CD4-positive, alpha-beta T cell (primary cell): ENCODE data around the gene BACH1. TPM values are rescaled to one million over a fixed set of nuclear protein-coding genes. Genes with fewer than 3 reads are reported as not detected.

ENCODE experiments used
- ATAC-seq: fragments of 200-7000 bp; cut with Tn5 transposase; one replicate; pipeline ENCODE4 v1.10.0; 2022; ENCODE audit warnings: mild to moderate bottlenecking; ENCODE audit not compliant: poor library complexity
- CTCF ChIA-PET: fragments of 350-600 bp; sonication (Branson Sonifier 250); formaldehyde crosslinking; loops from one replicate; lab custom pipeline; 2021; ENCODE audit warnings: antibody characterized with exemption, inconsistent platforms; lab: Charles Lee
- POLR2A ChIA-PET: fragments of 350-600 bp; sonication (Branson Sonifier 250); formaldehyde crosslinking; loops from one replicate; lab custom pipeline; 2021; ENCODE audit warnings: antibody characterized with exemption, inconsistent platforms; lab: Charles Lee
- DNase-seq, 14 experiments: peaks; one replicate each; pipeline ENCODE4 v3.0.0-alpha.2; 2013 to 2020; ENCODE audit warnings: mixed read lengths in 2 of 14
- H3K27ac ChIP-seq, 2 donors: one replicate each; pipeline versions ENCODE4 v1.5.1 to v1.7.0; 2013; ENCODE audit warnings: low read length in 2 of 2, low read depth in 1 of 2, mild to moderate bottlenecking in 1 of 2
- H3K27me3 ChIP-seq, 2 experiments: 1 replicate in 1 of 2; 2 replicates in 1 of 2; pipeline versions ENCODE4 v1.6.1 to v1.7.0; 2013; ENCODE audit warnings: low read length in 2 of 2, control low read depth in 1 of 2, mild to moderate bottlenecking in 1 of 2, moderate library complexity in 1 of 2; ENCODE audit not compliant: insufficient read depth in 2 of 2, control insufficient read depth in 1 of 2
- H3K36me3 ChIP-seq: one replicate; pipeline ENCODE4 v1.6.1; 2013; ENCODE audit warnings: low read length, control low read depth; ENCODE audit not compliant: insufficient read depth
- H3K4me1 ChIP-seq: one replicate; pipeline ENCODE4 v1.6.1; 2013; ENCODE audit warnings: low read length, control low read depth; ENCODE audit not compliant: insufficient read depth
- H3K4me3 ChIP-seq: one replicate; pipeline ENCODE4 v1.5.1; 2013; ENCODE audit warnings: mild to moderate bottlenecking, low read length, moderate library complexity
- H3K9me3 ChIP-seq, 2 experiments: 1 replicate in 1 of 2; 2 replicates in 1 of 2; pipeline versions ENCODE4 v1.6.1 to v1.7.0; 2013; ENCODE audit warnings: low read length in 2 of 2, mild to moderate bottlenecking in 2 of 2, control low read depth in 1 of 2, moderate library complexity in 1 of 2; ENCODE audit not compliant: control insufficient read depth in 1 of 2, insufficient read depth in 1 of 2
- H3K27ac Mint-ChIP-seq: one replicate; pipeline ENCODE4 v1.8.0; 2020; ENCODE audit warnings: mixed read lengths
- H3K27me3 Mint-ChIP-seq: one replicate; pipeline ENCODE4 v1.8.0; 2021; ENCODE audit warnings: mixed read lengths
- H3K36me3 Mint-ChIP-seq: one replicate; pipeline ENCODE4 v1.8.0; 2021; ENCODE audit warnings: low read depth, mixed read lengths
- H3K4me1 Mint-ChIP-seq: one replicate; pipeline ENCODE4 v1.8.0; 2021; ENCODE audit warnings: low read depth, mixed read lengths
- H3K4me3 Mint-ChIP-seq: one replicate; pipeline ENCODE4 v1.8.0; 2020; ENCODE audit warnings: mild to moderate bottlenecking, mixed read lengths
- H3K9me3 Mint-ChIP-seq: one replicate; pipeline ENCODE4 v1.8.0; 2020; ENCODE audit warnings: mixed read lengths
- intact Hi-C, 2 experiments: fragments of 100-400 bp; cut with DNase I in 1 of 2; cut with micrococcal nuclease in 1 of 2; formaldehyde crosslinking; loops; one replicate each; pipeline versions ENCODE4 v1.15.1 to v1.9.0; 2023 to 2025; cut with DNase I, micrococcal nuclease
- total RNA-seq, 174 experiments: library from RNA in 2 of 174; stranded (reverse) in 2 of 174; gene quantifications; one replicate each; pipeline ENCODE4 v1.2.3 and lab custom pipeline; 2021 to 2026
- TF ChIP-seq, protein P1 (sequence below): fragments of 200-600 bp; IDR thresholded peaks from one replicate; pipeline ENCODE4 v1.8.0; 2022; ENCODE audit warnings: antibody characterized with exemption, mild to moderate bottlenecking

BACH1 gene
- total RNA-seq, 2 experiments from 2014 or later, result 64.4 to 65.9 TPM

GRCh38 chr21:29309703-29310102, 11.0 kb downstream of the BACH1 start:
- H3K36me3 ChIP-seq, result peaks cover 3% of the 10 kb centered on the region
- H3K4me1 ChIP-seq, result peaks cover 6% of the 10 kb centered on the region
- Mint-ChIP-seq H3K9me3 (no peaks in the 10 kb centered on the region), H3K4me1 (peaks cover 73% of the 10 kb centered on the region), H3K4me3 (no peak overlapping the region), H3K27me3 (no peaks in the 10 kb centered on the region), H3K27ac (no peak overlapping the region), H3K36me3 (peaks cover 7% of the 10 kb centered on the region)
- no peaks in the 10 kb centered on the region for H3K27me3 ChIP-seq
- ATAC-seq (no peak), DNase-seq (no peak)
- TF ChIP-seq, protein P1, sequence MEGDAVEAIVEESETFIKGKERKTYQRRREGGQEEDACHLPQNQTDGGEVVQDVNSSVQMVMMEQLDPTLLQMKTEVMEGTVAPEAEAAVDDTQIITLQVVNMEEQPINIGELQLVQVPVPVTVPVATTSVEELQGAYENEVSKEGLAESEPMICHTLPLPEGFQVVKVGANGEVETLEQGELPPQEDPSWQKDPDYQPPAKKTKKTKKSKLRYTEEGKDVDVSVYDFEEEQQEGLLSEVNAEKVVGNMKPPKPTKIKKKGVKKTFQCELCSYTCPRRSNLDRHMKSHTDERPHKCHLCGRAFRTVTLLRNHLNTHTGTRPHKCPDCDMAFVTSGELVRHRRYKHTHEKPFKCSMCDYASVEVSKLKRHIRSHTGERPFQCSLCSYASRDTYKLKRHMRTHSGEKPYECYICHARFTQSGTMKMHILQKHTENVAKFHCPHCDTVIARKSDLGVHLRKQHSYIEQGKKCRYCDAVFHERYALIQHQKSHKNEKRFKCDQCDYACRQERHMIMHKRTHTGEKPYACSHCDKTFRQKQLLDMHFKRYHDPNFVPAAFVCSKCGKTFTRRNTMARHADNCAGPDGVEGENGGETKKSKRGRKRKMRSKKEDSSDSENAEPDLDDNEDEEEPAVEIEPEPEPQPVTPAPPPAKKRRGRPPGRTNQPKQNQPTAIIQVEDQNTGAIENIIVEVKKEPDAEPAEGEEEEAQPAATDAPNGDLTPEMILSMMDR, result no peak
- ChIA-PET CTCF (no interaction called here), POLR2A (interaction anchor here (1.1 kb wide), 1 partner anchor 10 kb away, joined by 3 read pairs; no protein-coding TSS in a partner anchor)
- H3K9me3 ChIP-seq, result no peaks in the 10 kb centered on the region
- no peak overlapping the region for H3K4me3 ChIP-seq
- no peak overlapping the region for H3K27ac ChIP-seq
- intact Hi-C loops, result loop anchor here in 1 of 2 experiments (10.0 kb wide), 1 partner anchor 165 kb away; no protein-coding TSS in a partner anchor

GRCh38 chr21:29311802-29312201, 13.1 kb downstream of the BACH1 start:
- ATAC-seq, result no peak
- no peaks in the 10 kb centered on the region for H3K9me3 Mint-ChIP-seq
- Histone ChIP-seq H3K4me1 (peaks cover 3% of the 10 kb centered on the region), H3K27ac (no peak overlapping the region), H3K9me3 (no peaks in the 10 kb centered on the region), H3K4me3 (no peak overlapping the region), H3K36me3 (peaks cover 3% of the 10 kb centered on the region), H3K27me3 (no peaks in the 10 kb centered on the region)
- H3K4me1 Mint-ChIP-seq, result peaks cover 68% of the 10 kb centered on the region
- TF ChIP-seq, protein P1, result no peak
- no peak overlapping the region for H3K4me3 Mint-ChIP-seq
- H3K27me3 Mint-ChIP-seq, result no peaks in the 10 kb centered on the region
- POLR2A ChIA-PET, result no interaction called here
- DNase-seq, result no peak
- intact Hi-C loops, result no loop called here
- peaks cover 7% of the 10 kb centered on the region for H3K36me3 Mint-ChIP-seq
- CTCF ChIA-PET, result no interaction called here
- H3K27ac Mint-ChIP-seq, result no peak overlapping the region

DNA sequence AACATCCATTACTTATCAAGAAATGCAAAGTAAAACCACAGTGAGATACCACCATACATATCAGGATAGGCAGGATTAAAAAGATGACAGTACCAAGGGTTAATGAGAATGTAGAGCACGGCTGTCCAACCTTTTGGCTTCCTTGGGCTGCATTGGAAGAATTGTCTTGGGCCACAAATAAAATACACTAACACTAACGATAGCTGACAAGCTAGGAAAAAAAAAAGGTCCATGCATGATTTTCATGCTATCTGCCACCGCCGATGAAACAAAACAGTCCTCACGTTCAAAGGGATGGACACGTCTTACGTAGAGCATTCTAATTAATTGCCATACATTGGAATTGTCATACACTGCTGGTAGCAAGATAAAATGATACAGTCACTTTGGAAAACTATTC, 14.3 kb downstream of the BACH1 start:
- Mint-ChIP-seq H3K4me1 (peaks cover 68% of the 10 kb centered on the region), H3K4me3 (no peak overlapping the region), H3K27ac (no peak overlapping the region), H3K36me3 (peaks cover 7% of the 10 kb centered on the region), H3K9me3 (no peaks in the 10 kb centered on the region), H3K27me3 (no peaks in the 10 kb centered on the region)
- Histone ChIP-seq H3K4me1 (no peaks in the 10 kb centered on the region), H3K9me3 (no peaks in the 10 kb centered on the region), H3K27me3 (no peaks in the 10 kb centered on the region), H3K4me3 (no peak overlapping the region), H3K36me3 (peaks cover 3% of the 10 kb centered on the region), H3K27ac (no peak overlapping the region)
- ChIA-PET POLR2A (interaction anchor here (0.6 kb wide), 1 partner anchor 217 kb away, joined by 3 read pairs; no protein-coding TSS in a partner anchor), CTCF (no interaction called here)
- TF ChIP-seq, protein P1, result no peak
- intact Hi-C loops, result no loop called here
- no peak for DNase-seq
- ATAC-seq, result no peak
